ENCODE measurements around the gene CDC42EP1.
A peak's percentile ranks its signal among the peaks of the same experiment; 100 is the strongest.

Gene CDC42EP1

GRCh38 chr22:37566329-37566837 lies 6.1 kb downstream of the CDC42EP1 start:
- no peak for TF ChIP-seq Cebpa-rat (IDR thresholded peaks at IDR 0.05)
- Histone ChIP-seq H3K4me1 (peaks cover 83% of the 10 kb centered on the region), H3K4me2 (peak overlapping the region; percentile 95), H3K27ac (peak overlapping the region; percentile 74), H3K9me3 (no peaks in the 10 kb centered on the region), H3K4me3 (peak overlapping the region; percentile 57), H3K27me3 (peaks cover 16% of the 10 kb centered on the region), H4K20me1 (peaks cover 10% of the 10 kb centered on the region; the same call in 1 of the 2 replicates), H3K9ac (0 out of 2 replicates have a peak overlapping the region, but pooled peaks have one; percentile 57), H3K36me3 (no peaks in the 10 kb centered on the region)

- Histone ChIP-seq H3K27me3 (peaks cover 9% of the 10 kb centered on the region), H3K9me3 (no peaks in the 10 kb centered on the region), H3K4me3 (peak overlapping the region; percentile 57; the same call in 1 of the 2 replicates), H3K4me2 (peak overlapping the region; percentile 95), H3K27ac (peak overlapping the region; percentile 62), H4K20me1 (peaks cover 7% of the 10 kb centered on the region; the same call in 1 of the 2 replicates), H3K9ac (no peak overlapping the region), H3K36me3 (no peaks in the 10 kb centered on the region), H3K4me1 (peaks cover 75% of the 10 kb centered on the region)
- TF ChIP-seq Cebpa-rat (IDR thresholded peaks at IDR 0.05), result no peak
Observed at GRCh38 chr22:37566903-37567798, 6.9 kb downstream of the CDC42EP1 start.

- no peak for TF ChIP-seq Cebpa-rat (IDR thresholded peaks at IDR 0.05)
- Histone ChIP-seq H3K27me3 (peaks cover 2% of the 10 kb centered on the region; the same call in 1 of the 2 replicates), H4K20me1 (peaks cover 7% of the 10 kb centered on the region; the same call in 1 of the 2 replicates), H3K36me3 (no peaks in the 10 kb centered on the region), H3K4me3 (no peak overlapping the region), H3K9me3 (no peaks in the 10 kb centered on the region), H3K4me1 (peaks cover 72% of the 10 kb centered on the region), H3K4me2 (peak overlapping the region; percentile 95; the same call in 1 of the 2 replicates), H3K27ac (no peak overlapping the region), H3K9ac (no peak overlapping the region)
Observed at GRCh38 chr22:37568012-37568411, 7.7 kb downstream of the CDC42EP1 start.

GRCh38 chr22:37568448-37569008 lies 8.2 kb downstream of the CDC42EP1 start:
- Histone ChIP-seq H3K27me3 (no peaks in the 10 kb centered on the region), H4K20me1 (peaks cover 7% of the 10 kb centered on the region; the same call in 1 of the 2 replicates), H3K36me3 (no peaks in the 10 kb centered on the region), H3K4me3 (no peak overlapping the region), H3K9ac (no peak overlapping the region), H3K27ac (no peak overlapping the region), H3K4me2 (peak overlapping the region; percentile 55), H3K9me3 (no peaks in the 10 kb centered on the region), H3K4me1 (peaks cover 68% of the 10 kb centered on the region)
- TF ChIP-seq Cebpa-rat (IDR thresholded peaks at IDR 0.05), result no peak

- Histone ChIP-seq H3K9ac (no peak overlapping the region), H4K20me1 (peaks cover 7% of the 10 kb centered on the region; the same call in 1 of the 2 replicates), H3K4me1 (peaks cover 61% of the 10 kb centered on the region), H3K27me3 (no peaks in the 10 kb centered on the region), H3K4me2 (peak overlapping the region; percentile 55), H3K4me3 (no peak overlapping the region), H3K9me3 (no peaks in the 10 kb centered on the region), H3K36me3 (no peaks in the 10 kb centered on the region), H3K27ac (no peak overlapping the region)
- TF ChIP-seq Cebpa-rat (IDR thresholded peaks at IDR 0.05), result no peak
Observed at GRCh38 chr22:37569009-37569920, 9.0 kb downstream of the CDC42EP1 start.

- H3K4me3 ChIP-seq, result no peak overlapping the region
- H3K4me2 ChIP-seq, result no peak overlapping the region
- peaks cover 7% of the 10 kb centered on the region; the same call in 1 of the 2 replicates for H4K20me1 ChIP-seq
- H3K27ac ChIP-seq, result no peak overlapping the region
- H3K27me3 ChIP-seq, result no peaks in the 10 kb centered on the region
- peaks cover 52% of the 10 kb centered on the region for H3K4me1 ChIP-seq
- no peaks in the 10 kb centered on the region for H3K36me3 ChIP-seq
- H3K9ac ChIP-seq, result no peak overlapping the region
- TF ChIP-seq Cebpa-rat (IDR thresholded peaks at IDR 0.05), result no peak
- H3K9me3 ChIP-seq, result no peaks in the 10 kb centered on the region
Observed at GRCh38 chr22:37569921-37570660, 9.8 kb downstream of the CDC42EP1 start.

- Histone ChIP-seq H3K9ac (no peak overlapping the region), H4K20me1 (peaks cover 7% of the 10 kb centered on the region; the same call in 1 of the 2 replicates), H3K27me3 (no peaks in the 10 kb centered on the region), H3K9me3 (no peaks in the 10 kb centered on the region), H3K4me2 (no peak overlapping the region), H3K36me3 (no peaks in the 10 kb centered on the region), H3K4me1 (peaks cover 47% of the 10 kb centered on the region), H3K4me3 (no peak overlapping the region), H3K27ac (no peak overlapping the region)
- TF ChIP-seq Cebpa-rat (IDR thresholded peaks at IDR 0.05), result no peak
Observed at GRCh38 chr22:37570661-37570976, 10.3 kb downstream of the CDC42EP1 start.

GRCh38 chr22:37571258-37571991 lies 11.1 kb downstream of the CDC42EP1 start:
- Histone ChIP-seq H3K27ac (no peak overlapping the region), H3K9ac (no peak overlapping the region), H3K36me3 (no peaks in the 10 kb centered on the region), H3K4me1 (peaks cover 39% of the 10 kb centered on the region), H3K4me3 (no peak overlapping the region), H3K4me2 (no peak overlapping the region), H3K9me3 (no peaks in the 10 kb centered on the region), H3K27me3 (no peaks in the 10 kb centered on the region), H4K20me1 (peaks cover 7% of the 10 kb centered on the region; the same call in 1 of the 2 replicates)
- TF ChIP-seq Cebpa-rat (IDR thresholded peaks at IDR 0.05), result no peak

Measured in BLaER1 (cell line).